OCI-LY3 (cell line): Measurements from ENCODE around the gene KATNB1.

ENCODE experiments used
- CTCF ChIP-seq: fragments of 200-600, 300-600 bp; sonication (generic); IDR thresholded peaks from 2 replicates; pipeline ENCODE4 v1.5.1; 2014; ENCODE audit warnings: antibody characterized with exemption, low read length, low read depth
- EZH2phosphoT487 ChIP-seq: fragments of 200-600 bp; shearing (Covaris generic); IDR thresholded peaks from 2 replicates; pipeline ENCODE4 v1.6.1; 2018; ENCODE audit warnings: antibody characterized with exemption, mixed run types, low read depth

- TF ChIP-seq CTCF (no peak), EZH2phosphoT487 (no peak)
Observed at GRCh38 chr16:57704905-57705852, 30.4 kb upstream of the KATNB1 start.
